ENCODE measurements around the gene SMOC1.

GRCh38 chr14:70057519-70058136 is 178.4 kb downstream of the SMOC1 start:
- TF ChIP-seq, protein P1, sequence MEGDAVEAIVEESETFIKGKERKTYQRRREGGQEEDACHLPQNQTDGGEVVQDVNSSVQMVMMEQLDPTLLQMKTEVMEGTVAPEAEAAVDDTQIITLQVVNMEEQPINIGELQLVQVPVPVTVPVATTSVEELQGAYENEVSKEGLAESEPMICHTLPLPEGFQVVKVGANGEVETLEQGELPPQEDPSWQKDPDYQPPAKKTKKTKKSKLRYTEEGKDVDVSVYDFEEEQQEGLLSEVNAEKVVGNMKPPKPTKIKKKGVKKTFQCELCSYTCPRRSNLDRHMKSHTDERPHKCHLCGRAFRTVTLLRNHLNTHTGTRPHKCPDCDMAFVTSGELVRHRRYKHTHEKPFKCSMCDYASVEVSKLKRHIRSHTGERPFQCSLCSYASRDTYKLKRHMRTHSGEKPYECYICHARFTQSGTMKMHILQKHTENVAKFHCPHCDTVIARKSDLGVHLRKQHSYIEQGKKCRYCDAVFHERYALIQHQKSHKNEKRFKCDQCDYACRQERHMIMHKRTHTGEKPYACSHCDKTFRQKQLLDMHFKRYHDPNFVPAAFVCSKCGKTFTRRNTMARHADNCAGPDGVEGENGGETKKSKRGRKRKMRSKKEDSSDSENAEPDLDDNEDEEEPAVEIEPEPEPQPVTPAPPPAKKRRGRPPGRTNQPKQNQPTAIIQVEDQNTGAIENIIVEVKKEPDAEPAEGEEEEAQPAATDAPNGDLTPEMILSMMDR (IDR thresholded peaks at IDR 0.05), result no peak
- no peak for TF ChIP-seq POLR2A (IDR thresholded peaks at IDR 0.05)

Data from body of pancreas (tissue), 4 donors.